ENCODE measurements around the gene EPB41L4A. TPM values are rescaled to one million over a fixed set of nuclear protein-coding genes. Genes with fewer than 3 reads are reported as not detected.

EPB41L4A gene
- total and polyA plus RNA-seq, 2 donors (not counting 3 experiments of a cell fraction or from before 2014, with no cell fraction given): 6.0 to 17.9 TPM

DNA sequence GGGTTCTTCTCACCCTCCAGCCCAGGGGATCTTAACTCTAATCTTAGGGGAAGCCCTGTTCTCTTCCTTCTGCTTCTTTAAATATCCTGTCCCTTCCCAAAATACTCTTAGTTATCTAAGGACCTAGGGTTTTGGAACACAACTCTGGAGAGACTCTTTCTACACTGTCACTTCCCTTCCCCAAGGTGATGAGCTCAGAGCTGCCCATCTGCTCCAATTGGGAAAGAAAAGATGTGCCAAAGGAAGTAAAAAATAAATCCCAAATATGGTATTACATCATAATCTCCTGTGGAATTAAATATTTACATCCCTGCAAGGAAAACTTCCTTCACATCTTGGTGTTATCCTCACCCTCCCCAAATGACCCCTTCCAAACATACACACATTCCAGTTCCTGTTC is 291.2 kb downstream of the EPB41L4A start:
- DNase-seq (ENCODE audit: low read depth, low spot score) (no peak), FAIRE-seq (no peak)
- dilution Hi-C loops (cut with MboI; ENCODE audit: extremely low pct_ligation_motif_present, low sequenced_read_pairs): no loop called here
- BruUV-seq (replicated peaks): no TSS peak
- Histone ChIP-seq H3K4me1 (ENCODE audit: control insufficient read depth, extremely low read depth, insufficient read depth, low read length) (no peaks in the 10 kb centered on the region), H2AFZ (ENCODE audit: low read depth, low read length) (no peak overlapping the region), H4K20me1 (replicated peaks; ENCODE audit: control insufficient read depth, extremely low read depth, insufficient read depth, low read length) (no peaks in the 10 kb centered on the region), H3K9me3 (replicated peaks; ENCODE audit: control insufficient read depth, insufficient read depth, low read length) (no peaks in the 10 kb centered on the region), H3K79me2 (ENCODE audit: control insufficient read depth, insufficient read depth, low read length) (no peaks in the 10 kb centered on the region), H3K36me3 (ENCODE audit: control insufficient read depth in 2 of 2, extremely low read depth in 1 of 2, insufficient read depth in 2 of 2, low read length in 2 of 2) (no peaks in the 10 kb centered on the region), H3K27me3 (ENCODE audit: control insufficient read depth in 2 of 2, insufficient read depth in 2 of 2, low read length in 2 of 2) (peaks cover 0 to 2% of the 10 kb centered on the region in 2 experiments), H3K9ac (replicated peaks; ENCODE audit: extremely low read depth, insufficient read depth, low read length) (no peak overlapping the region), H3K4me3 (replicated peaks in 1 of 3; ENCODE audit: insufficient read depth in 1 of 3, low read depth in 1 of 3, low read length in 3 of 3) (no peak overlapping the region), H3K9me1 (replicated peaks; ENCODE audit: control insufficient read depth, extremely low read depth, insufficient read depth, low read length) (no peaks in the 10 kb centered on the region), H3K27ac (ENCODE audit: insufficient read depth, low read depth, low read length) (no peak overlapping the region), H3K4me2 (ENCODE audit: insufficient read depth, low read length) (no peak overlapping the region)
- ChIA-PET POLR2A (no interaction called here), CTCF (no interaction called here)
- TF ChIP-seq FOS (IDR thresholded peaks at IDR 0.05; ENCODE audit: borderline replicate concordance, insufficient read depth, low read length) (no peak), GATA2 (IDR thresholded peaks at IDR 0.05; ENCODE audit: insufficient read depth, insufficient read length, low read depth, low read length) (no peak), JUN (IDR thresholded peaks at IDR 0.05; ENCODE audit: borderline replicate concordance, insufficient read depth, insufficient read length, low read depth) (no peak), EZH2 (IDR thresholded peaks at IDR 0.05; ENCODE audit: borderline replicate concordance, low read depth, low read length, severe bottlenecking) (no peak), POLR2A (IDR thresholded peaks at IDR 0.05; ENCODE audit: low read depth, low read length) (no peak), POLR2AphosphoS5 (IDR thresholded peaks at IDR 0.05; ENCODE audit: insufficient read depth, low read depth, low read length) (no peak), MYC (IDR thresholded peaks at IDR 0.05; ENCODE audit: low read depth, low read length) (no peak)
- TF ChIP-seq, protein P1, sequence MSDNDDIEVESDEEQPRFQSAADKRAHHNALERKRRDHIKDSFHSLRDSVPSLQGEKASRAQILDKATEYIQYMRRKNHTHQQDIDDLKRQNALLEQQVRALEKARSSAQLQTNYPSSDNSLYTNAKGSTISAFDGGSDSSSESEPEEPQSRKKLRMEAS (IDR thresholded peaks at IDR 0.05; ENCODE audit: insufficient read depth, insufficient read length): no peak
- TF ChIP-seq, protein P2, sequence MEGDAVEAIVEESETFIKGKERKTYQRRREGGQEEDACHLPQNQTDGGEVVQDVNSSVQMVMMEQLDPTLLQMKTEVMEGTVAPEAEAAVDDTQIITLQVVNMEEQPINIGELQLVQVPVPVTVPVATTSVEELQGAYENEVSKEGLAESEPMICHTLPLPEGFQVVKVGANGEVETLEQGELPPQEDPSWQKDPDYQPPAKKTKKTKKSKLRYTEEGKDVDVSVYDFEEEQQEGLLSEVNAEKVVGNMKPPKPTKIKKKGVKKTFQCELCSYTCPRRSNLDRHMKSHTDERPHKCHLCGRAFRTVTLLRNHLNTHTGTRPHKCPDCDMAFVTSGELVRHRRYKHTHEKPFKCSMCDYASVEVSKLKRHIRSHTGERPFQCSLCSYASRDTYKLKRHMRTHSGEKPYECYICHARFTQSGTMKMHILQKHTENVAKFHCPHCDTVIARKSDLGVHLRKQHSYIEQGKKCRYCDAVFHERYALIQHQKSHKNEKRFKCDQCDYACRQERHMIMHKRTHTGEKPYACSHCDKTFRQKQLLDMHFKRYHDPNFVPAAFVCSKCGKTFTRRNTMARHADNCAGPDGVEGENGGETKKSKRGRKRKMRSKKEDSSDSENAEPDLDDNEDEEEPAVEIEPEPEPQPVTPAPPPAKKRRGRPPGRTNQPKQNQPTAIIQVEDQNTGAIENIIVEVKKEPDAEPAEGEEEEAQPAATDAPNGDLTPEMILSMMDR (IDR thresholded peaks at IDR 0.05; ENCODE audit: extremely low read depth in 1 of 2, insufficient read depth in 1 of 2, low read depth in 1 of 2, low read length in 2 of 2): no peak
- intact Hi-C loops (cut with micrococcal nuclease): no loop called here
